GM19023 (cell line): Measurements from ENCODE around the gene ABI1.

Experiments used
- ATAC-seq: cut with Tn5 transposase; IDR thresholded peaks from one replicate; pipeline ENCODE4 v1.9.1; 2021; ENCODE audit warnings: mild to moderate bottlenecking, moderate library complexity; ENCODE audit not compliant: unreplicated experiment

ABI1 gene

DNA sequence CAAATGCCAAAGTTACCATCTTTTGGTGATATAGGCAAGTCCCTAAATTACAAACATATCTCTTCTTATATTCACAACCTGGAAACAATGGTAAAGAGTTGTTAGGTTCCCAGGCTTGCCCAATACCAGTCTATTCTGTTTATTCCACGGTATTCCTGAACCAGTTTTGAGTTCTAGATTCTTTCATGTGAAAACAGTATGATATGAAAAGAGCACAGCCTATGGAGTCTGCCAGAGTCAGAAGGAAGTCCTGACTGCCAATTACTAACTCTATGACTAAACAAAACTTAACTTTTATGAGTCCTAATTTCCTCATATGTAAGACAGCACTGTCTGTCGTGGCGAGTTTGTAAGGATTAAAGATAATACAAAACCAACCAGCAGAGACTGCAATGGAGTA, 5.6 kb downstream of the ABI1 start:
- no peak for ATAC-seq

GRCh38 chr10:26854524-26854923, 6.2 kb downstream of the ABI1 start:
- no peak for ATAC-seq

DNA sequence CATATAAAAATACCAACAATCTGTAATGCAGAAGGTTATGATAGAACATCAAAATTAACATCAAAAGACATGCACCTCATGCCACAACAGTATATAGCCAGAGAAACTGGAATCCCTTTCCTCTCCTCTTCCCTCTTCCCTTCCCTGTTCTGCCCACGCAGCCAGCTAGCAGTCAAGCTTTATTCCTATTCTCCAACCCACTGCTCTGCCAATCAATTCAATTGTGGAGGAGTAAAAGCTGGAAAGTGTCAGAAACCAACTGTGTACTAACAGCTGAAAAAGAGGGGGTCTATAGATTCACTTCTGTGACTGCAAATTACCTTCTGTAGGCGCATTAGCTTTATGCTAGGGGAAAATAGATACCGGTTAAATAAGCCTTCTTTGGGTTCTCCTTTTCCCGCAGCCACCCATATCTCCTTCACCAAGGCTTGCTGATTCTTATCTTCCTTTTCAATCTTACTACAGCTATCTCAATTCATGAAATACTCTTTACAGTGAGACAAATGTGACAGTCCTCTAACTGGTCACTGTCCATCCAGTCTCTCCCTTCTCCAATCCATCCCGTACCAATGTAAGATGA, 16.3 kb downstream of the ABI1 start:
- no peak for ATAC-seq

DNA sequence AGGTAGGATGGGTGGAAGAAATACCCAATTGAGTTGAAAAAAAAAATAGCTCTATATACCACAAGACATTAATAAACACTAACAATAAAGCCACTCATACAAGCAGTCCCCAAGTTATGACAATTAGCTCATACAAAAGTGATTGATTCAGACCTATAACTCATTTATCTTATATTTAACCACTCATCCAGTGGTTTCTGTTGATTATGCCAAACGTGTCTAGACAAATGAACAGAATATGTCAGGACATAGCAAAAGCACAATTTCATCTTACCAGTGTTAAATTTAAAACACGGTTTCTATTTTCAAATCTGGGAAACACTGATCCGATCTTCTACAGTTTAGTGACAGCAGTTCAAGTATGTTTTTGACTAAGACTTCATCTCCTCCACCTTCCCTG, 17.0 kb downstream of the ABI1 start:
- no peak for ATAC-seq

DNA sequence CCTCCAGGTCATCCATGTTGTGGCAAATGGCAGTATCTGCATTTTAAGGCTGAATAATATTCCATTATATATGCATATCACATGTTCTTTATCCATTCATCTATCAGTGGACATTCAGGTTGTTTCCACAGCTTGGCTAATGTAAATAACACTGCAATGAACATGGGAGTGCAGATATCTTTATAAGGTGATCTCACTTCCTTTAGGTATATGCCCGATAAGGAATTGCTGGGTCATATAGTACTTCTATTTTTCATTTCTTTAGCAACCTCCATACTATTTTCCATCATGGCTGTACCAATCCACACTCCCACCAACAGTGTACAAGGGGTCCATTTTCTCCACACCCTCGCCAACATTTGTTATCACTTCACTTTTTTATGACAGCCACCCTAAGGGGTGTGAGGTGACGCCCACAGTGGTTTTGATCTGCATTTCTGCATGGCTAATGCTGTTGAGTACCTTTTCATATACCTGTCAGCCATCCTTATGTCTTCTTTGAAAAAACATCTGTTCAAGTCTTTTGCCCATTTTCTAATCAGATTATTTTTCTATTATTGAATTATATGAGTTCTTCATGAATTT, 18.9 kb downstream of the ABI1 start:
- no peak for ATAC-seq

DNA sequence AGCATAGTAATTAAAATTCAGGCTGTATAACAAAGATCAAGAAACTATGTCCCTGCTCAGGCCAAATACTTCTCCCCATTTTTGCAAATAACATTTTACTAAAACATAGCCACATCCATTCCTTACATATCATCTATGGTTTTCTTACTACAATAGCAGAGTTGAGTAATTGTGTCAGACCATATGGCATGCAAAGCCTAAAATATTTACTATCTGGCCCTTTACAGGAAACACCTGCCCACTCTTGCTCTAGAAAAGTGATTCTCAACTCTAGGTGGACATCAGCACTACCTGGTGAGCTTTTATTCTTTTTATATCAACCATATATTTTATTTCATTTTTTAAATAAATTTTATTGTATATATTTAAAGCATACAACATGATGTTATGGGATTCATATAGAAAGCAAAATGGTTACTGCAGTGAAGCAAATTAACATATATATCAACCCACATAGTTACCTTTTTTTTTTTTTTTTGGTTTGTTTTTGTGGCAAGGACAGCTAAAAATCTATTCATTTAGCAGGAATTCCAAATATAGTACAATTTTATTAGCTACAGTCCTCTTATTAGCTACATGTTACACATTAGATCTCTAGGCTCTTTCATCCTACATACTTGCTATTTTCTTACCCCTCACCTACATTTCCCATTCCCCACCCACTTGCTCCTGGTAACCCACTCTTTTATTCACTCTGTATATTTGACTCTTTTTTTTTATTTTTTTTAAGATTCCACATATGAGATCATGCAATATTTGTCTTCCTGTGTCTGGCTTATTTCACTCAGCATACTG, 19.6 kb downstream of the ABI1 start:
- ATAC-seq: no peak

- no peak for ATAC-seq
These were observed 20.7 kb downstream of the ABI1 start for GRCh38 chr10:26839966-26840627.

GRCh38 chr10:26837139-26837538, 23.6 kb downstream of the ABI1 start:
- ATAC-seq: no peak

DNA sequence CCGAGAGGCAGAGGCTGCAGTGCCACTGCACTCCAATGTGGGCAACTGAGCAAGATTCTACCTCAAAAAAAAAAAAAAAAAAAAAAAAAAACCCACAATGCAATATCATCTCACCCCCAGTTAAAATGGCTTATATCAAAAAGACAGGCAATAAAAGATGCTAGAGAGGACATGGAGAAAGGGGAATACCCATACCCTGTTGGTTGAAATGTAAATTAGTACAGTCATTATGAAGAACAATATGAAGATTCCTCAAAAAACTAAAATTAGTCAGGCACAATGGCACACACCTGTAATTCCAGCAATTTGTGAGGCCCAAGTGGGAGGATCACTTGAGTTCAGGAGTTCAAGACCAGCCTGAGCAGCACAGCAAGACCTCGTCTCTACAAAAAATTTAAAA, 25.7 kb downstream of the ABI1 start:
- no peak for ATAC-seq

- ATAC-seq: no peak
These were observed 27.8 kb downstream of the ABI1 start for GRCh38 chr10:26832960-26833359.

- ATAC-seq: no peak
These were observed 28.8 kb downstream of the ABI1 start for GRCh38 chr10:26831936-26832335.

- ATAC-seq: no peak
These were observed 30.8 kb downstream of the ABI1 start for GRCh38 chr10:26829810-26830515.

DNA sequence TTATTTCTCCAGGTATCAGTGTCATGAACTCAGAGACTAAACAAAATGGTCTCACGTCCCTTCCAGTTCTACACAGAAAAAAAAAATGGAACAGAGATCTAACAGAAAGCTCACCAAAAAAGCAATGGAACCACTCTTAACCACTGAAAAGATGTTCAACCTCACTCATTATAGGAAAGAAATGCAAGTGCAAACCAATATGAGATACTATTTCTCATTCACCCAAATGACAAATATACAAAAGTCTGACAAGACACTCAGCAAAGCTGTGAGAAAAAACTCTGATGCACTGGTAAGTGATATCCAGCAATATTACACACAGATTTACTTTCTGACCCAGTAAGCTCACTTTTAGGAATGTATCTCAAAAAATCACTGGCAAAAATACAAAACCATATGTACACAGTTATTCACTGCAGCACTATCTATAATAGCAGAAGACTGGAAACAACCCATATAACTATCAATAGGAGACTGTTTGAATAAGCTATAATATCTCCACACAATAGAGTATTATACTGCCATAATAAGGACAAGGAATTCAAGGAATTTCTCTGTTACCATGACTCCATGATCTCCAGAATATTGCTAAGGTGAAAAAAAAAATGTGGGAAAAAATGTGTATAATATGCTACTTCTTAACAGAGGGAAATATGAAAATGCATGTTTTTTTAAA, 36.6 kb downstream of the ABI1 start:
- ATAC-seq: no peak

GRCh38 chr10:26821699-26822570, 38.8 kb downstream of the ABI1 start:
- ATAC-seq: no peak

DNA sequence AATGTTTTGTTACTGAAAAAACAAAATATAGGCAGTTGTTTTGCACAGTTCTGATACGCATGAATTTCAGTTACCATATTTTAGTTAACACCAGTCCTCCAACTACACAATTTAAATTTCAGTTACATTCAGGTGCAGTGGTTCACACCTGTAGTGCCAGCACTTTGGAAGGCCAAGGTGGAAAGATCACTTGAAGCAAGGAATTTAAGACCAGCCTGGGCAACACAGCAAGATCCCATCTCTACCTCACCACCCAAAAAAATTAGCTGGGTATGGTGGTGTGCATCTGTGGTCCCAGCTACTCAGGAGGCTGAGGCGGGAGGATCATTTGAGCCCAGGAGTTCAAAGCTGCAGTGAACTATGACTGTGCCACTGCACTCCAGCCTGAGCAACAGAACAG, 45.3 kb downstream of the ABI1 start:
- ATAC-seq: no peak

GRCh38 chr10:26810435-26811026, 50.2 kb downstream of the ABI1 start:
- ATAC-seq: no peak

GRCh38 chr10:26809973-26810372, 50.8 kb downstream of the ABI1 start:
- ATAC-seq: no peak

DNA sequence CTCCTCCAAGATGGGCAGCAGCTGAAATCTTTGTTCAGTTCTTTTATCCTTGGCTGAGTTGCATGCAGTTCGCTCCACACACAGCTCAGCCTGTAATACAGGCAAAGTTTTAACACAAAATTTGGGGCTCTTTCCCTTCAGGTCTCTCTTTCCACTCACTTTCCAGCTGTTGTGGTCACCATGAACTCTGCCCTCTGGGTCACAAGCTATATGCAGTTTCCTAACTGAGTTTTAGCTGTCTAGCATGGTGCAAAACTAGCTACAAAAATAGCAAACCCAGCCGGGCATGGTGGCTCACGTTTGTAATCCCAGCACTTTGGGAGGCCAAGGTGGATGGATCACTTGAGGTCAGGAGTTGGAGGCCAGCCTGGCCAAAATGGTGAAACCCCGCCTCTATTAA, 53.2 kb downstream of the ABI1 start:
- ATAC-seq: no peak

GRCh38 chr10:26806557-26806956, 54.2 kb downstream of the ABI1 start:
- no peak for ATAC-seq
